Fibroblast of skin of abdomen (primary cell): ENCODE results near the gene GPR137C.

ENCODE experiments used
- DNase-seq: peaks from one replicate; pipeline ENCODE4 v3.0.0-alpha.2; 2013

GPR137C gene

DNA sequence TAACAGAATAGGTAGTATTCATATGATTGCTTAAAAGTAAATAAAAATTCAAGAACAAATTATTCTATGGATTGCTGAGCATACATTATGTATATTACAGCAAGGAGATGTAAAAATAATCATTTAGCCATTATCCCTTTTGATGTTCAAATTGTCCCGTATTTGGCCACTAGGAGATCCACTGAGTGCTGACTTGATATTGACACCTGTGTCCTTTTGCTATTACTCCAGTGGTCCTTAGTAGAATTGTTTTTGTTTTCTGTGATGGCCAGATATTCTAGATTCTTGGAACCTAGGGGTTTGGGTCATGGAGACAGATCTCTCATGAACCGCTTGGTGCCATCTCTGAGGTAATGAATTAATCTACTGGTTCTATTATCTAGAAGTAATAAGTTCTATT, 126.0 kb downstream of the GPR137C start:
- no peak for DNase-seq

DNA sequence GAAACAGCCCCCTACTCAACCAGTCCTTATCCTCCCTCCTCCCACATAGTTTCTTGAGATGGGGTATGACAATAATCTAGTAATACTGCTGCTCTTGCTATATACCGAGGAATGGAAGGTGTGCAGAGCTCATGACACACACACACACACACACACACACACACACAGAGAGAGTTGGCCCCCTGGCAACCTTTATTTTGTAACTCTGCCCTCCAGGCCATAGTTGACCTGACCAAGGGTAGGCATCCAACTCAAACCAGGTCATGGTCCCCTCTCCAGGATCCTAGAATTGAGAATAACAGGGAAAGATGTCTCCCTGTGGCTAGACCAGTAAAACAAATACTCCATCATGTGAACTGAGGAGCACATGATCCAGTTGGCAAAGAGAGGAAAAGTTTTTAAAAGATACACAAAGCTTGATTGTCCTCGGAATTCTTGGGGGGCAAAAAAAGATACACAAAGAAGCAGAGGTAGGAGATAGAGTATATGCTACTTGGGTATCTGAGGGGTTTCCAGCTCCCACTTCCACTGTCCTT, 131.4 kb downstream of the GPR137C start:
- no peak for DNase-seq

DNA sequence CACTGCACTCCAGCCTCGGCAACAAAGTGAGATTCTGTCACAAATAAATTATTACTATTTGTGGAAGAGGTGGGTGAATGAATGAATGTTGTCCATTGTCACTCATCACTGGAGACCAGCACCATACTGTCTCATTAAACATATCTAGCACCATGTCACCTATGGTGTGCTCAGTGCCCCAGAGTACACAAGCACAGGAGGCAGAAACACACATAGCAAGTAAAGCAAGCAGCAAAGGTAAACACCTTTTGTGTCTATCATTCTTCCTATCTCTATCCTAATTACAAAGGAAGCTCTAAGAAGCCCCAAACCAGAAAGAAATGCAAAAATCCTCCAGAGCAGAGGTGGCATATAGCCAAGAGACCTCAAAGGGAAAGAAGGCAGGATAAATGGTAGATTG, 133.5 kb downstream of the GPR137C start:
- DNase-seq, result no peak
